C4-2B (cell line): ENCODE data around the gene ZC3H10.

ENCODE experiments used
- CTCF ChIP-seq: fragments of 450-650 bp; conservative IDR thresholded peaks from 2 replicates; pipeline ENCODE4 v1.5.1; 2017; ENCODE audit warnings: mild to moderate bottlenecking
- ZFX ChIP-seq: fragments of 450-650 bp; IDR thresholded peaks from 2 replicates; pipeline ENCODE4 v1.6.1; 2017

- TF ChIP-seq CTCF (no peak), ZFX (no peak)
Measured at GRCh38 chr12:56078427-56078826, 39.6 kb upstream of the ZC3H10 start.
